Activated CD4-positive, alpha-beta T cell treated with anti-CD3 and anti-CD28 coated beads for 1 hour (primary cell): ENCODE results near the gene EPB41L4A.

Source experiments
- DNase-seq: peaks from one replicate; pipeline ENCODE4 v3.0.0-alpha.2; 2020

Gene EPB41L4A

GRCh38 chr5:112304743-112305142, 114.3 kb downstream of the EPB41L4A start:
- no peak for DNase-seq

- DNase-seq, result no peak
Measured at GRCh38 chr5:112303685-112304084, 115.4 kb downstream of the EPB41L4A start.

- no peak for DNase-seq
Measured at GRCh38 chr5:112294126-112294525, 125.0 kb downstream of the EPB41L4A start.

- no peak for DNase-seq
Measured at GRCh38 chr5:112293587-112293986, 125.5 kb downstream of the EPB41L4A start.

GRCh38 chr5:112290691-112291090, 128.4 kb downstream of the EPB41L4A start:
- DNase-seq, result no peak

- no peak for DNase-seq
Measured at GRCh38 chr5:112289465-112289864, 129.6 kb downstream of the EPB41L4A start.

GRCh38 chr5:112283943-112284929, 134.8 kb downstream of the EPB41L4A start:
- DNase-seq, result no peak

- no peak for DNase-seq
Measured at GRCh38 chr5:112283034-112283582, 136.0 kb downstream of the EPB41L4A start.

- DNase-seq, result no peak
Measured at GRCh38 chr5:112279082-112279481, 140.0 kb downstream of the EPB41L4A start.

GRCh38 chr5:112276991-112277390, 142.1 kb downstream of the EPB41L4A start:
- no peak for DNase-seq

GRCh38 chr5:112275671-112276070, 143.4 kb downstream of the EPB41L4A start:
- DNase-seq, result no peak

GRCh38 chr5:112270299-112271293, 148.5 kb downstream of the EPB41L4A start:
- DNase-seq, result no peak

- no peak for DNase-seq
Measured at GRCh38 chr5:112267231-112267630, 151.8 kb downstream of the EPB41L4A start.

- no peak for DNase-seq
Measured at GRCh38 chr5:112264666-112265065, 154.4 kb downstream of the EPB41L4A start.

- no peak for DNase-seq
Measured at GRCh38 chr5:112264151-112264550, 154.9 kb downstream of the EPB41L4A start.

GRCh38 chr5:112263469-112263868, 155.6 kb downstream of the EPB41L4A start:
- DNase-seq, result no peak

- DNase-seq, result no peak
Measured at GRCh38 chr5:112258571-112258970, 160.5 kb downstream of the EPB41L4A start.

GRCh38 chr5:112257976-112258375, 161.1 kb downstream of the EPB41L4A start:
- no peak for DNase-seq

GRCh38 chr5:112257005-112257404, 162.1 kb downstream of the EPB41L4A start:
- DNase-seq, result no peak

- DNase-seq, result no peak
Measured at GRCh38 chr5:112254303-112254702, 164.8 kb downstream of the EPB41L4A start.

- DNase-seq, result no peak
Measured at GRCh38 chr5:112253478-112254250, 165.4 kb downstream of the EPB41L4A start.

- no peak for DNase-seq
Measured at GRCh38 chr5:112250551-112250950, 168.5 kb downstream of the EPB41L4A start.
